Cardiac septum (tissue), 1 donor: ENCODE results near the gene EIF4A3. TPM values are rescaled to one million over a fixed set of nuclear protein-coding genes. Genes with fewer than 3 reads are reported as not detected.

Source experiments
- DNase-seq: peaks from one replicate; pipeline ENCODE4 v3.0.0-alpha.2; 2020; ENCODE audit warnings: low spot score
- intact Hi-C: fragments of 100-400 bp; cut with DNase I; formaldehyde crosslinking; loops from one replicate; pipeline ENCODE4 v1.14.0; 2022
- total RNA-seq: library from RNA; stranded (reverse); fragmentation: NEBNext Ultra II Directional; extraction: Animal tissue kit (Norgen Biotek cat#: 25700); gene quantifications from one replicate; pipeline ENCODE4 v1.2.1, GENCODE V29; 2021
- donor health status: DM: no; HTN: no; CAD: no.

EIF4A3 gene
- total RNA-seq, 1 donor from 2014 or later, result 40.9 TPM

DNA sequence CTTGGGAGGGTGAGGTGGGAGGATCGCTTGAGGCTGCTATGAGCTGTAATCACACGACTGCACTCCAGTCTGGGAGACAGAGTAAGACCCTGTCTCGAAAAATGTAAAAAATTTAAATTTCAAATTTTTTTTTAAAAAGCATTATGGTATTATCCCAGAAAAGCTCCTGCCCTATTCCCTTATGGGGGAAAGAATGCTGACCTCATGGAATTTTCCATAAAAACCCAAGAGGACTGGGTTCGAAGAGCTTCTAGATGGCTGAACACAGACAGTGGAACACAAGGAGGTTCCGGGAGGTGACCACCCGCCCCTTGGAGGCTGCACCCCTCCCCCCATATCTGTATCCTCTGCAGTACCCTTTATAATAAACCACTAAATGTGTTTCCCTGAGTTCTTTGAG lies 4.0 kb downstream of the EIF4A3 start:
- intact Hi-C loops, result no loop called here
- no peak for DNase-seq

DNA sequence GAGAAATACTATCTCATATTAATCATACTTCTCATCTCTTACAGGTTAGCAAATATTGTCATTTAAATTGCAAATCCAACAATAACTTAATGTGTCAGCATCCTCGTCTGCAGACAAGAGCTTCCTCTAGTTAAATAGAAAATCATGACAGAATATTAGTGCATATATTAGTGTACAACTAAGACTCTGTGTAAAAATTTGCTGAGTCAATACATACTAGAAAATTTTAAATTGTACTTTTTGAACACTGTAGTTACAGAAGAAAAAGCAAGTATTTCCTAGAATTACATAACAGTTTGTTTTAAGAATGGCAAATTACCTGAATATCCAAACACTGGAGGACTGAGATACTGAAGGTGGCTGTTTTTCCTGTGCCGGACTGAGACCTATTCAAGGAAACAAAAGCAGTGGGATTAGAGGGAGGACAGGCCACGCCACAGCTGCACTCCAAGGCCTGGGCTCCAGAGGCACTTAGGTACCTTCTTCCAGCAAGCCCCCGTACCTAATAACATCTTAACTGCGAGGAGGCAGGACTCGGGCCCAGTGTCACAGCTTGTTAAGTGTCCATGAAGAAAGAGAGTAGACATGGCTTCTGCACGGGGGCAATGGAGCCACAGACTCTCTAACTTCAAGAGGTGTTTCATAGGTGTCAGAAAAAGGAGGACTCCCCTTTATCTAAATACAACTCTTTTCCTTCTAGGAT lies 5.3 kb downstream of the EIF4A3 start:
- intact Hi-C loops, result no loop called here
- no peak for DNase-seq

GRCh38 chr17:80138856-80139426 lies 8.0 kb downstream of the EIF4A3 start:
- DNase-seq, result no peak
- intact Hi-C loops, result no loop called here

DNA sequence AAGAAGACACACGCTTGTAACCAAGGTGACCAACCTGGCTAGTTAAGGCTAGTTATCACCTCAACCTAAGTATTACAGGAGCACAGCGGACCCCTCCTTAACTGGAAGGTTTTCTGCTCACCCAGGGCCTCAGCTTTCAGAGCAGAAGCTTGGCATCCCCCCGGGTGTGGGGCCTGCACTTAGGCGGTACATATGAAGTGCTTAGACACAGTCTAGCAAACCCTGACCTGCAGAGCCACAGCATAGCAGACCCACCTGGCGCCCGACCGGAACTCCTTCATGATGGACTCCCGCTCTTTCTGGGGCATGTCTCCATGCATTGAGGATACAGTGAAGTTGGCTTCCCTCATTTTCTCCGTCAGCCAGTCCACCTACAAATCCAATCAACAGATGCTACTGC lies 9.8 kb downstream of the EIF4A3 start:
- intact Hi-C loops, result no loop called here
- no peak for DNase-seq

DNA sequence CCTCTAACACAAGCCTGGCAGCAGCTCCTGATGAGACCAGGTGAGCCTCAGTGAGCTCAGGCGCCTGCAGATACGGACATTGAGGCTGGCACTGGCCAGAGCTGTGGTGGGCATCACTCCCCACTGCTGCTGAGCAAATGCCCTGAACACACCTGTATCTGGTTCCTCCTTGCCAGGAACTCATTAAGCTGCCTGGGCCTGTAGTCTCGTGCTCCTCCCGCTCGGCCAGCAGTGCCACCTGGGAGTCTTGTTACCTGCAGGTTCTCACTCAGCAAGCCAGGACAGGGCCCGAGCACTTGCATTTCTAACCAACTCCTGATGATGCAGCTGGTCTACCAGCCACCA lies 13.3 kb downstream of the EIF4A3 start:
- DNase-seq, result no peak
- intact Hi-C loops, result no loop called here

GRCh38 chr17:80132906-80133625 lies 13.9 kb downstream of the EIF4A3 start:
- DNase-seq, result no peak
- intact Hi-C loops, result no loop called here

- intact Hi-C loops, result no loop called here
Measured at GRCh38 chr17:80130992-80131391, 15.9 kb downstream of the EIF4A3 start.

DNA sequence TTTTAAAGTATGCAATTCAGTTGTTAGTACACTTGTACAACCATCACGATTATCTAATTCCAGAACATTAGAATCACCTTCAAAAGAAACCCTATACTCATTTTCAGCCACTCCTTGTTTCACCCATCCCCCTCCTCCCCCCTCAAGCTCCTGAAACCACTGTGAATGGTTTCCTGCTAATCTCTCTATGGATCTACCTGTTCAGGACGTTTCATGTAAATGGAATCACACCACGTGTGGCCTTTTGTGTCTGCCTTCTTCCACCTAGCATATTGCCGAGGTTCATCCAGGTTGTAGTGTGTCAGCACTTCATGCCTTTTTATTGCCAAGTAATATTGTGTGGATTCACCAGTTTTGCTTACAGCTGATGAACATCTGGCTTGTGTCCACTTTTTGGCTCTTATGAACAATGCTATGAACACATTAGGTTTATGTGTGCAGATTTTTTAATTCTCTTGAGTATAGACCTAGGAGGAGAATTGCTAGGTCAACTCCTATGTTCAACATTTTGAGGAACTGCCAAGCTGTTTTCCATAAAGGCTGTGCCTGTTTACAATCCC lies 17.8 kb downstream of the EIF4A3 start:
- intact Hi-C loops, result no loop called here
- DNase-seq, result no peak

More at GRCh38 chr17:80130992-80131391, 15.9 kb downstream of the EIF4A3 start:
- DNase-seq, result no peak

- no peak for DNase-seq
- intact Hi-C loops, result no loop called here
Measured at GRCh38 chr17:80126449-80126715, 20.5 kb downstream of the EIF4A3 start.

DNA sequence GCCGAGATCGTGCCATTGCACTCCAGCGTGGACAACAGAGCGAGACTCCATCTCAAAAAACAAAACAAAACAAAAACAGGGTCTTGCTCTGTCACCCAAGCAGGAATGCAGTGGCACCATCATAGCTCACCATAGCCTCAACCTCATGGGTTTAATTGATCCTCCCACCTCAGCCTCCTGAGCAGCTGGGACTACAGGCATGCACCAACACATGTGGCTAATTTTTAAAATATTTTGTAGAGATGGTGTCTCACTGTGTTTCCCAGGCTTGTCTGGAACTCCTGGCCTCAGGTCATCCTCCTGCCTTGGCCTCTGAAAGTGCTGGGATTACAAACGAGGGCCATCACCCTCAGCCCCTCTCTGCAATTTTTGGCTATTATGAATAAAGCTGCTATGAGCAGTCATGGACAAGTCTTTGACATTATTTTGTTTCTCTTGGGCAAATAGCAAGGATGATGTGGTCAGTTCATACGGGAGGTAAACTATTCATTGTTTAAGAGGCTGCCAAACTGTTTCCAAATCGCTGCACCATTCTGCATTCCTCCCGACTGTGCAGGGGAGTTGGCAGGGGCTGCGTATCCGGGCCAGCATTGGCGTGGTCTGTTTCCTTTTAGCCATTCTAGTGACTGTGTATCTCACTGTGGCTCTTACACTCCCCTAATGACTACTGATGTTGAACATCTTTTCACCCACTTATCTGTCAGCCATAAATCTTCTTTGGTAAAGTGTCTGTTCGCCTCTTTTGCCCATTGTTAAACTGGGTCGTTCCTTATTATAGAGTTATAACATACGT lies 21.1 kb downstream of the EIF4A3 start:
- no peak for DNase-seq
- intact Hi-C loops, result no loop called here

DNA sequence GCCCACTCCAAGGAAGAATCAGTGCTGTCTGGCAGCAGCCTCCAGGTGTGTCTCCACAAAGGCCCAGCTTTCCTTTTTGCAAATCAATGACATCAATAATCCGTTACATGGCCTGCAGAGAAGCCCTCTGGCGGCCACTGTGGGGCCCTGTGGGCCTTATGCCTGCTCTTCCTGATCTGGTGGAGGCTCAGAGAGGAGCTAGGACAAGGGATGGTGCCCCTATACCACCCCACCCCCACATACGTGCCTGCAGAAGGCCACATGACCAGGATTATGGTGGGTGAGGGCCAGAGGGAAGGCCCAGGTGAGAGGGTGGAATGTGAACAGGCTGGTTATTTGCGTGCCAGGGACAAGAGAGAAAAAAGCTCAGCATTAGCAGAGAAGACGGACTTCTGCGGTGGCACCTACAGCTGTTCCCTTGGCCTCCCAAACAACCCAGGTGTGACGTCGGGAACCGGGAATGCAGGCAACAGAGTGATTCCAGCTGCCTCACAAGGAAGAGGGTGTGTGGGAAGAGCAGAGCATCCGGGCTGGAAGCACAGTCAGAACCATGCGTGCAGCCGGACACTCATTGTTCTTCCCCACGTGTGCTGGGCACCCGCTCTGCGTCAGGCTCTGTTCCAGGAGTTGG lies 22.5 kb downstream of the EIF4A3 start:
- intact Hi-C loops, result no loop called here
- DNase-seq, result no peak

GRCh38 chr17:80123791-80124190 lies 23.1 kb downstream of the EIF4A3 start:
- no peak for DNase-seq
- intact Hi-C loops, result no loop called here

DNA sequence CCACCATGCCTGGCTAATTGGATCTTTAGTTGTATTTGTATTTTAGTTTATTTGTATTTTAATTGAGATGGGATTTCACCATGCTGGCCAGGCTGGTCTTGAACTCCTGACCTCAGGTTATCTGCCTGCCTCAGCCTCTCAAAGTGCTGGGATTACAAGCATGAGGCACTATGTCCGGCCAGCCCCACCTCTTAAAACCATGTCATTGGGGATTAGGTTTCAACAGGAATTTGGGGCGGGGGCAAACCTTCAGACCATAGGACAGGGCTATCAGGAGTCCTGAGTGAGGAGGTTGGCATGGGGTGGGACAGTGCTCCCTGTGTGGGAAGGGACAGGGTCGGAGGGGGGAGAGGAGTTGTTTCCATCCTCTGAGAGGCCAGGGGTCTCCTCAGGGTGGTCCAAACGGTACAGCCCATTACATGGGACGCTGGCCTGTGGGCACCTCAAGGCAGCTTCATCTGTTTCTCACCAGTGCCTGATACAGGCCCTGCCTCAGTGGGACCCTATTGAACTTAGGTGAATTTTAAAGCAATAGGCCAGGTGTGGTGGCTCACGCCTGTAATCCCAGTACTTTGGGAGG lies 23.9 kb downstream of the EIF4A3 start:
- no peak for DNase-seq
- intact Hi-C loops, result no loop called here

DNA sequence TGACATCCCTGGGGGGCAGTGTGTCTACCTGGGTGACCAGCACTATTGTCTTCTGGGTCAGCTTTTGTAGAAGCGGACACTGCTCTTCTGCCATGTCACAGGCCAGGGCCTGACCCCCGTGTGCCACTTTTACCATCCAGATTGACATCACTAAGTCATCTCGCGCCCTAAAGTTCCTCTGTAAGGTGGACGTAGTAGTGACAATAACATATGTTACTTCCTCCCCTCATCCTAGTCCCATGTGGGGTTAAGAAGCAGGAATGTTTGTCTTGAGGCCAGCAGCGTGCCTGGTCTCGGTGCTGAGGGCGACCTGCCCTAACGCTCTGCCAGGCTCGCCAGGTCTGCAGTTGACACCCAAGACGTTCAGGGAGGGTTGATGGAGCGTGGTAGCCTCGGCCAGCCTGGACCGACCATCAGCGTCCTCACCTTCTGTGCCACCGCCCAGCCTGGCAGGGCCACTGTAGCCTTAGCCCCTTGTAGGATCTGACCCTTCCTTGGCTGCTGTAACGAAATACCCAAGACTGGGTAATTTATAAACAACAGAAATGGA lies 24.8 kb downstream of the EIF4A3 start:
- no peak for DNase-seq
- intact Hi-C loops, result no loop called here

- DNase-seq, result peak; percentile 19
Measured at GRCh38 chr17:80119839-80120238, 27.1 kb downstream of the EIF4A3 start.

DNA sequence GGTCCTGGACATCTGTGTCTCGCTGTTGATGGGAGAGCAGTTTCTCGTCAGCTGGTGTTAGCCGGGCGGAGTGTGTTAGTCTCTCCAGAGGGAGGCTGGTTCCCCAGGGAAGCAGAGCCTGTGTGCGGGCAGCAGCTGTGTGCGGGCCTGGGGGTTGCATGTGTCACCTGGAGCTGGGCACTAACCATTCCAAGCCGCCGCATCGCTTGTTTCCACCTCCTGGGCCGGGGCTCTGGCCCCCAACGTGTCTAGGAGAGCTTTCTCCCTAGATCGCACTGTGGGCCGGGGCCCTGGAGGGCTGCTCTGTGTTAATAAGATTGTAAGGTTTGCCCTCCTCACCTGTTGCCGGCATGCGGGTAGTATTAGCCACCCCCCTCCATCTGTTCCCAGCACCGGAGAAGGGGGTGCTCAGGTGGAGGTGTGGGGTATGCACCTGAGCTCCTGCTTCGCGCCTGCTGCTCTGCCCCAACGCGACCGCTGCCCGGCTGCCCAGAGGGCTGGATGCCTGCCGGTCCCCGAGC lies 27.6 kb downstream of the EIF4A3 start:
- DNase-seq, result peak; percentile 55
- intact Hi-C loops, result no loop called here

More at GRCh38 chr17:80119839-80120238, 27.1 kb downstream of the EIF4A3 start:
- intact Hi-C loops, result no loop called here

GRCh38 chr17:80118601-80119270 lies 28.2 kb downstream of the EIF4A3 start:
- intact Hi-C loops, result no loop called here
- peak; percentile 50 for DNase-seq
